GM12875 (cell line): ENCODE measurements around the gene FRAT1.
A peak's percentile ranks its signal among the peaks of the same experiment; 100 is the strongest.

Experiments
- H3K4me3 ChIP-seq: one replicate; pipeline ENCODE4 v1.5.1; 2011; ENCODE audit warnings: low read depth, low read length, control low read depth
- TF ChIP-seq, protein P1 (sequence below): IDR thresholded peaks from 2 replicates; pipeline ENCODE4 v1.5.1; 2011; ENCODE audit warnings: low read depth, mild to moderate bottlenecking, control low read depth, inconsistent platforms, low read length, moderate library complexity, borderline replicate concordance; ENCODE audit not compliant: insufficient read depth

FRAT1 gene

GRCh38 chr10:97311111-97311626 lies 7.9 kb upstream of the FRAT1 start:
- H3K4me3 ChIP-seq = no peak overlapping the region
- TF ChIP-seq, protein P1, sequence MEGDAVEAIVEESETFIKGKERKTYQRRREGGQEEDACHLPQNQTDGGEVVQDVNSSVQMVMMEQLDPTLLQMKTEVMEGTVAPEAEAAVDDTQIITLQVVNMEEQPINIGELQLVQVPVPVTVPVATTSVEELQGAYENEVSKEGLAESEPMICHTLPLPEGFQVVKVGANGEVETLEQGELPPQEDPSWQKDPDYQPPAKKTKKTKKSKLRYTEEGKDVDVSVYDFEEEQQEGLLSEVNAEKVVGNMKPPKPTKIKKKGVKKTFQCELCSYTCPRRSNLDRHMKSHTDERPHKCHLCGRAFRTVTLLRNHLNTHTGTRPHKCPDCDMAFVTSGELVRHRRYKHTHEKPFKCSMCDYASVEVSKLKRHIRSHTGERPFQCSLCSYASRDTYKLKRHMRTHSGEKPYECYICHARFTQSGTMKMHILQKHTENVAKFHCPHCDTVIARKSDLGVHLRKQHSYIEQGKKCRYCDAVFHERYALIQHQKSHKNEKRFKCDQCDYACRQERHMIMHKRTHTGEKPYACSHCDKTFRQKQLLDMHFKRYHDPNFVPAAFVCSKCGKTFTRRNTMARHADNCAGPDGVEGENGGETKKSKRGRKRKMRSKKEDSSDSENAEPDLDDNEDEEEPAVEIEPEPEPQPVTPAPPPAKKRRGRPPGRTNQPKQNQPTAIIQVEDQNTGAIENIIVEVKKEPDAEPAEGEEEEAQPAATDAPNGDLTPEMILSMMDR = no peak

GRCh38 chr10:97312897-97313296 lies 6.2 kb upstream of the FRAT1 start:
- H3K4me3 ChIP-seq = no peak overlapping the region
- TF ChIP-seq, protein P1 = no peak

DNA sequence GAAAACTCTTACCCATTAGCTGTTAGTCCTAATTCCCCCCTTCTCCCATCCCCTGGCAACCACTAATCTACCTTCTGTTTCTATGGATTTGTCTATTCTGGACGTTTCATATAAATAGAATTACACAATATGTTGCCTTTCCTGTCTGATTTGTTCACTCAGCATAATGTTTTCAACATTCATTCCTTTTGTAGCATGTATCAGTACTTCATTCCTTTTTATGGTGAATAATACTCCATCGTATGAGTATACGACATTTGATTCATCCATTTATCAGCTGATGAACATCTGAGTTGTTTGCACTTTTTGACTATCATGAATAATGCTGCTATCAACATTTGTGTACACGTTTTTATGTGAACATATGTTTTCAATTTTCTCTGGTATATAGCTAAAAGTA lies 4.4 kb upstream of the FRAT1 start:
- H3K4me3 ChIP-seq = no peak overlapping the region
- TF ChIP-seq, protein P1 = no peak

DNA sequence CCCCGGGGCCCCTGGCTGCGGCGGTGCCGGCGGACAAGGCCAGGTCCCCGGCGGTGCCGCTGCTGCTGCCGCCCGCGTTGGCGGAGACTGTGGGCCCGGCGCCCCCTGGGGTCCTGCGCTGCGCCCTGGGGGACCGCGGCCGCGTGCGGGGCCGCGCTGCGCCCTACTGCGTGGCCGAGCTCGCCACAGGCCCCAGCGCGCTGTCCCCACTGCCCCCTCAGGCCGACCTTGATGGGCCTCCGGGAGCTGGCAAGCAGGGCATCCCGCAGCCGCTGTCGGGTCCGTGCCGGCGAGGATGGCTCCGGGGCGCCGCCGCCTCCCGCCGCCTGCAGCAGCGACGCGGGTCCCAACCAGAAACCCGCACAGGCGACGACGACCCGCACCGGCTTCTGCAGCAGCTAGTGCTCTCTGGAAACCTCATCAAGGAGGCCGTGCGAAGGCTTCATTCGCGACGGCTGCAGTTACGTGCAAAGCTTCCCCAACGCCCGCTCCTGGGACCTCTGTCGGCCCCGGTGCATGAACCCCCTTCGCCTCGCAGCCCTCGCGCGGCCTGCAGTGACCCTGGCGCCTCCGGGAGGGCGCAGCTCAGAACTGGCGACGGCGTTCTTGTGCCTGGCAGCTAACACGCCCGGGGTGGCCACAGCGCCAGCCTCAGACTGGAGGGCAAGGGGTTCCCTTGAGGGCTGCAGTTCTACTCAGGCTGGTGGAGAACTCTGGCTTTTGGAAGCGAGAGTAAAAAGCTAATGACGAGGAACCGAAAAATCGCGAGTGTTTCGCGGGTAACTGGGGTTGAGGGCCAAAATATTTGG lies 804 bp downstream of the FRAT1 start:
- H3K4me3 ChIP-seq = peak overlapping the region; percentile 67
- TF ChIP-seq, protein P1 = 0 out of 2 replicates have a peak, but pooled peaks have one; percentile 15

GRCh38 chr10:97320480-97321031 lies 1.5 kb downstream of the FRAT1 start:
- TF ChIP-seq, protein P1 = no peak
- H3K4me3 ChIP-seq = peak overlapping the region; percentile 67

GRCh38 chr10:97321032-97321803 lies 2.1 kb downstream of the FRAT1 start:
- peak overlapping the region; percentile 0 for H3K4me3 ChIP-seq
- TF ChIP-seq, protein P1 = no peak

DNA sequence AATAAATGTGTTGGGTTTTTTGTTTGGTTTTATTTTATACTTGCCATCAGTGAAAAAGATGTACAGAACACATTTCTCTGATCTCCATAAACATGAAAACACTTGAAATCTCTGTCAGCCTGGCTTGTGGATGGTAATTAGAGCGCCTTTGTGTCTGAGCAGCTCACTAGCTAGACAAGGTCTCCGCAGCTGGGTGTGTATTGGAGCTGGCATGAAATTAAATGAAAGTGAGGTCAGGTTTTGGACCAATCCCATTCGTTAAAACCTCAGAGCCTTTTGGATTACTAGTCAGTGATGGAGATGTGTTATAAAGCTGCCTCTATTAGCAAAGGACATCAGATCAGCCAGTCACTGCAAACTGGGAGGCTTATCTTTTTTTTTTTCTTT lies 2.7 kb downstream of the FRAT1 start:
- H3K4me3 ChIP-seq = no peak overlapping the region
- TF ChIP-seq, protein P1 = no peak
